Right lung (tissue), 10 donors: ENCODE data around the gene PTPN3. TPM values are rescaled to one million over a fixed set of nuclear protein-coding genes. Genes with fewer than 3 reads are reported as not detected.
"Not testable (repeated sequence)": the region's sequence is repeated elsewhere in the genome, so short reads cannot be mapped to it uniquely, and the experiment has no call there.

Experiments
- DNase-seq, 2 donors: peaks; one replicate each; pipeline ENCODE4 v3.0.0-alpha.2; 2013
- long read RNA-seq, 8 donors: transcript quantifications; one replicate each; lab custom pipeline, GENCODE V29; 2026
- polyA plus RNA-seq, 5 donors: library from polyadenylated mRNA; unstranded; fragments of 120-200 nt; gene quantifications; one replicate each; pipeline versions ENCODE4 v1.2.1 to v1.2.3, GENCODE V29; 2013; ENCODE audit warnings: inconsistent platforms in 1 of 5, low replicate concordance in 1 of 5; ENCODE audit not compliant: insufficient read length in 5 of 5, insufficient read depth in 1 of 5

The PTPN3 gene
- polyA plus RNA-seq = 10 to 100 TPM in 4 of 5 donors, 1 to 10 TPM in 1; 9.1 to 15.4 (median 12.7) TPM
- long read RNA-seq, donor 1 = 0 reads
- long read RNA-seq, donor 2 = 0 reads
- long read RNA-seq, donor 3 = 0 reads
- long read RNA-seq, donor 4 = 0 reads
- long read RNA-seq, donor 5, full-length matches to known transcripts = 1 of 1 reads
- long read RNA-seq, donor 5, partial matches to known transcripts = 0 of 1 reads
- long read RNA-seq, donor 5, other reads (novel, unspliced or antisense) = 0 of 1 reads
- long read RNA-seq, donor 6, full-length matches to known transcripts = 1 of 1 reads
- long read RNA-seq, donor 6, partial matches to known transcripts = 0 of 1 reads
- long read RNA-seq, donor 6, other reads (novel, unspliced or antisense) = 0 of 1 reads
- long read RNA-seq, donor 7 = 0 reads
- long read RNA-seq, donor 8 = 0 reads

GRCh38 chr9:109498195-109499092 lies at the start of gene PTPN3:
Gene PTPN3 (minus strand): TSS chr9:109498307. CDS start chr9:109463434, 34,873 bp downstream.
- DNase-seq = no peak

- DNase-seq = not testable (repeated sequence)
Observed at GRCh38 chr9:109544954-109545353, 46.8 kb upstream of the PTPN3 start.

- no peak for DNase-seq
Observed at GRCh38 chr9:109542922-109543321, 44.8 kb upstream of the PTPN3 start.

GRCh38 chr9:109538346-109538745 lies 40.2 kb upstream of the PTPN3 start:
- no peak for DNase-seq

- no peak for DNase-seq
Observed at GRCh38 chr9:109537288-109537687, 39.2 kb upstream of the PTPN3 start.

GRCh38 chr9:109536859-109537258 lies 38.8 kb upstream of the PTPN3 start:
- no peak for DNase-seq

- no peak for DNase-seq
Observed at GRCh38 chr9:109535365-109535764, 37.3 kb upstream of the PTPN3 start.

- no peak for DNase-seq
Observed at GRCh38 chr9:109534151-109534550, 36.0 kb upstream of the PTPN3 start.

- not testable (repeated sequence) for DNase-seq
Observed at GRCh38 chr9:109532652-109533051, 34.5 kb upstream of the PTPN3 start.

GRCh38 chr9:109522106-109522505 lies 24.0 kb upstream of the PTPN3 start:
- no peak for DNase-seq

- peak; percentile 65 to 77 for DNase-seq
Observed at GRCh38 chr9:109520475-109521132, 22.5 kb upstream of the PTPN3 start.

- DNase-seq = no peak
Observed at GRCh38 chr9:109519366-109519765, 21.3 kb upstream of the PTPN3 start.

GRCh38 chr9:109518621-109519335 lies 20.7 kb upstream of the PTPN3 start:
- DNase-seq = no peak

- no peak for DNase-seq
Observed at GRCh38 chr9:109517901-109518377, 19.8 kb upstream of the PTPN3 start.

- DNase-seq = no peak
Observed at GRCh38 chr9:109513871-109514270, 15.8 kb upstream of the PTPN3 start.

- no peak for DNase-seq
Observed at GRCh38 chr9:109512170-109512756, 14.2 kb upstream of the PTPN3 start.

- no peak for DNase-seq
Observed at GRCh38 chr9:109510506-109510905, 12.4 kb upstream of the PTPN3 start.

- DNase-seq = not testable (repeated sequence)
Observed at GRCh38 chr9:109510042-109510441, 11.9 kb upstream of the PTPN3 start.

GRCh38 chr9:109509611-109510010 lies 11.5 kb upstream of the PTPN3 start:
- DNase-seq = no peak

- no peak for DNase-seq
Observed at GRCh38 chr9:109507421-109507838, 9.3 kb upstream of the PTPN3 start.
